DOHH2 (cell line): ENCODE measurements around the gene MYBPC3.

Source experiments
- CTCF ChIP-seq: fragments of 200-600 bp; sonication (generic); IDR thresholded peaks from one replicate; pipeline ENCODE4 v1.5.1; 2014; ENCODE audit warnings: antibody characterized with exemption, mild to moderate bottlenecking, low read depth, low read length; ENCODE audit not compliant: poor library complexity, severe bottlenecking
- EZH2phosphoT487 ChIP-seq: fragments of 200-600 bp; sonication (generic); IDR thresholded peaks from 2 replicates; pipeline ENCODE4 v1.6.1; 2017; ENCODE audit warnings: borderline replicate concordance, mild to moderate bottlenecking, antibody characterized with exemption, low read length, moderate library complexity, mixed read lengths

GRCh38 chr11:47305734-47306483 lies 46.6 kb downstream of the MYBPC3 start:
- no peak for TF ChIP-seq CTCF
- no peak for TF ChIP-seq EZH2phosphoT487
